Astrocyte (in vitro differentiated cells and primary cell): ENCODE results near the gene GET4. TPM values are rescaled to one million over a fixed set of nuclear protein-coding genes. Genes with fewer than 3 reads are reported as not detected.

ENCODE experiments used
- DNase-seq: peaks from one replicate; pipeline ENCODE4 v3.0.0-alpha.2; 2010; ENCODE audit warnings: low read depth
- FAIRE-seq: peaks from 2 replicates; lab custom pipeline; 2011; peaks lifted over from hg19 to GRCh38; lab: Jason Lieb, UNC
- H2AFZ ChIP-seq: 2 replicates; pipeline ENCODE4 v1.6.0; 2012; ENCODE audit warnings: low read depth, low read length, inconsistent platforms
- H3K27ac ChIP-seq: 2 replicates; pipeline ENCODE4 v1.5.1; 2011; ENCODE audit warnings: low read depth, low read length, inconsistent platforms
- H3K27me3 ChIP-seq: 2 replicates; pipeline ENCODE4 v1.6.0; 2011; ENCODE audit warnings: low read length, inconsistent platforms; ENCODE audit not compliant: insufficient read depth
- H3K36me3 ChIP-seq: 2 replicates; pipeline ENCODE4 v1.5.1; 2011; ENCODE audit warnings: low read length, inconsistent platforms; ENCODE audit not compliant: insufficient read depth
- H3K4me1 ChIP-seq: 2 replicates; pipeline ENCODE4 v1.5.1; 2011; ENCODE audit warnings: low read length, inconsistent platforms; ENCODE audit not compliant: insufficient read depth
- H3K4me2 ChIP-seq: 2 replicates; pipeline ENCODE4 v1.6.0; 2012; ENCODE audit warnings: low read length, inconsistent platforms
- H3K4me3 ChIP-seq: 2 replicates; pipeline ENCODE4 v1.5.1; 2011; ENCODE audit warnings: low read depth, mild to moderate bottlenecking, low read length, inconsistent platforms; ENCODE audit not compliant: insufficient read depth
- H3K79me2 ChIP-seq: 2 replicates; pipeline ENCODE4 v1.6.0; 2012; ENCODE audit warnings: mild to moderate bottlenecking, low read length, inconsistent platforms; ENCODE audit not compliant: insufficient read depth
- H3K9ac ChIP-seq: 2 replicates; pipeline ENCODE4 v1.6.0; 2012; ENCODE audit warnings: mild to moderate bottlenecking, low read length, inconsistent platforms
- H3K9me3 ChIP-seq: 2 replicates; pipeline ENCODE4 v1.5.1; 2012; ENCODE audit warnings: low read depth, mild to moderate bottlenecking, low read length, inconsistent platforms; ENCODE audit not compliant: insufficient read depth
- H4K20me1 ChIP-seq: 2 replicates; pipeline ENCODE4 v1.6.0; 2012; ENCODE audit warnings: low read length, inconsistent platforms; ENCODE audit not compliant: insufficient read depth
- H3K27ac Mint-ChIP-seq: one replicate; pipeline ENCODE4 v1.8.0; 2021; ENCODE audit warnings: mild to moderate bottlenecking, mixed read lengths; ENCODE audit not compliant: unreplicated experiment
- H3K27me3 Mint-ChIP-seq: one replicate; pipeline ENCODE4 v1.8.0; 2021; ENCODE audit warnings: low read depth, mixed read lengths; ENCODE audit not compliant: unreplicated experiment
- H3K36me3 Mint-ChIP-seq: one replicate; pipeline ENCODE4 v1.8.0; 2021; ENCODE audit warnings: low read depth, mixed read lengths; ENCODE audit not compliant: unreplicated experiment
- H3K4me1 Mint-ChIP-seq: one replicate; pipeline ENCODE4 v1.8.0; 2021; ENCODE audit warnings: low read depth, mixed read lengths; ENCODE audit not compliant: unreplicated experiment
- H3K4me3 Mint-ChIP-seq: one replicate; pipeline ENCODE4 v1.8.0; 2021; ENCODE audit warnings: mild to moderate bottlenecking, moderate library complexity, mixed read lengths; ENCODE audit not compliant: unreplicated experiment
- H3K9me3 Mint-ChIP-seq: one replicate; pipeline ENCODE4 v1.8.0; 2021; ENCODE audit warnings: mild to moderate bottlenecking, mixed read lengths; ENCODE audit not compliant: unreplicated experiment
- EZH2 ChIP-seq: IDR thresholded peaks from 2 replicates; pipeline ENCODE4 v1.6.1; 2012; ENCODE audit warnings: mild to moderate bottlenecking, low read length, inconsistent platforms; ENCODE audit not compliant: insufficient read depth
- total RNA-seq: library from RNA; stranded (reverse); gene quantifications from 2 replicates; pipeline ENCODE4 v1.2.1, GENCODE V29; 2021
- TF ChIP-seq, protein P1 (sequence below): IDR thresholded peaks from 2 replicates; pipeline ENCODE4 v1.5.1; 2011; ENCODE audit warnings: low read depth, mild to moderate bottlenecking, inconsistent platforms, low read length, moderate library complexity; ENCODE audit not compliant: insufficient read depth

GET4 gene
- total RNA-seq, 1 donor from 2014 or later: 43.0 TPM

DNA sequence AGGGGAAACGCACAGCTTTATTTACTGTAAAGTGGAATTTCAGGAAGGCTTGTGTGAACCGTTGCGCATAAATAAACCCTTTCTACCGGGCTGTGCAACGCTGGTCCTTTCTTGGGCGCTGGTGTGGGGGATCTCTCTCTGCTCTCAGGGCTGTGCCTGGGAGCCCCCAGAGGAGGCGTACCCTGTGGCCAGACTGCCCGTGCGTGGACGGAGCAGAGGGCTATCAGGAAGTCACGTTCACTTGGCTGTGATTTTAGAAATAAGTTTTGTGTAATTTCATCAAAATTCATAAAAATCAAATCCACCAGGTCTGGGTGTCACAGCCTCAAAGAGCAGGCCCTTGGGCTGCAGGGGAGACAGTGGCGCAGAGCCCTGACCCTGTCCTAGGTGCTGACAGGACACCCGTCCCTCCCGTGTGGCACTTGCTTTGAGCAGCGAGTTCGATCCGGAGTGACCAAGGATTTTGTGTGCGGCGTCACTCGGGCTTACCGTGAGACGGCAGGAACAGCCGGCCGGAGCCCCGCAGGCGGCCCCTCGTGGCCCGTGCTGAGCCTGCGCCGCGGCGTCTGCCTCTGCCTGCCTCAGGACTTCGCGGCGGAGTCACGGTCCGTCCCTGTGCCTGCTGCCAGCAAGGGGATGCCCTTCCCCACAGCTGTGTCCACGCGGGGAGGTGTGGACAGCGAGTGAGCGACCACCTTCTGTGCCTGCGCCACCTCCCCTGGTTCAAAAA is 20.2 kb downstream of the GET4 start:
- no peak overlapping the region for H3K27ac Mint-ChIP-seq
- no peak for FAIRE-seq
- TF ChIP-seq, protein P1, sequence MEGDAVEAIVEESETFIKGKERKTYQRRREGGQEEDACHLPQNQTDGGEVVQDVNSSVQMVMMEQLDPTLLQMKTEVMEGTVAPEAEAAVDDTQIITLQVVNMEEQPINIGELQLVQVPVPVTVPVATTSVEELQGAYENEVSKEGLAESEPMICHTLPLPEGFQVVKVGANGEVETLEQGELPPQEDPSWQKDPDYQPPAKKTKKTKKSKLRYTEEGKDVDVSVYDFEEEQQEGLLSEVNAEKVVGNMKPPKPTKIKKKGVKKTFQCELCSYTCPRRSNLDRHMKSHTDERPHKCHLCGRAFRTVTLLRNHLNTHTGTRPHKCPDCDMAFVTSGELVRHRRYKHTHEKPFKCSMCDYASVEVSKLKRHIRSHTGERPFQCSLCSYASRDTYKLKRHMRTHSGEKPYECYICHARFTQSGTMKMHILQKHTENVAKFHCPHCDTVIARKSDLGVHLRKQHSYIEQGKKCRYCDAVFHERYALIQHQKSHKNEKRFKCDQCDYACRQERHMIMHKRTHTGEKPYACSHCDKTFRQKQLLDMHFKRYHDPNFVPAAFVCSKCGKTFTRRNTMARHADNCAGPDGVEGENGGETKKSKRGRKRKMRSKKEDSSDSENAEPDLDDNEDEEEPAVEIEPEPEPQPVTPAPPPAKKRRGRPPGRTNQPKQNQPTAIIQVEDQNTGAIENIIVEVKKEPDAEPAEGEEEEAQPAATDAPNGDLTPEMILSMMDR: no peak
- no peak for TF ChIP-seq EZH2
- no peak for DNase-seq
- no peaks in the 10 kb centered on the region for H3K4me1 Mint-ChIP-seq
- H4K20me1 ChIP-seq: peaks cover 10% of the 10 kb centered on the region
- no peak overlapping the region for H3K27ac ChIP-seq
- H3K4me3 Mint-ChIP-seq: no peak overlapping the region
- H3K9me3 ChIP-seq: no peaks in the 10 kb centered on the region
- H3K36me3 ChIP-seq: no peaks in the 10 kb centered on the region
- H3K27me3 Mint-ChIP-seq: no peaks in the 10 kb centered on the region
- no peak overlapping the region for H3K9ac ChIP-seq
- no peak overlapping the region for H2AFZ ChIP-seq
- no peaks in the 10 kb centered on the region for H3K9me3 Mint-ChIP-seq
- no peak overlapping the region for H3K4me2 ChIP-seq
- H3K36me3 Mint-ChIP-seq: peaks cover 10% of the 10 kb centered on the region
- no peaks in the 10 kb centered on the region for H3K27me3 ChIP-seq
- no peaks in the 10 kb centered on the region for H3K4me1 ChIP-seq
- no peaks in the 10 kb centered on the region for H3K79me2 ChIP-seq
- H3K4me3 ChIP-seq: no peak overlapping the region

DNA sequence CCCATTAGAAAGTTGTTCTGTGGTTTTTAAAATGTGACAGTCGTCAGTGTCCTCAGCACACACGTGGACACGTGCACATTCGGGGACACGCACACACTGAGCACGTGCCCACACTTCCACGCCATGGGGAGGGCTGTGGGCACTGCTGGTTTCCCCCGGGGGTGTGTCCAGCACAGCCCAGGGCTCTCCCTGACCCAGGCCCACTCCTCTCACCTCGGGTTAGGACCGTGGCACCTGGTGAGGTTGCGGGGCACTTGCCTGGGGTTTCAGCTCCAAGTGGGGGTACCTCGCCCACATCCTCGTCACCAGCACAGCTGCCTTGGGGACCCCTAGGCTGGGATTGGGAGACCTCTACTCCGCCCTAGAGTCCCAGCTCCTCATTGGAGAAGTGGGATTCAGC is 20.7 kb downstream of the GET4 start:
- Histone ChIP-seq H3K4me2 (no peak overlapping the region), H3K9me3 (no peaks in the 10 kb centered on the region), H3K9ac (no peak overlapping the region), H3K4me1 (no peaks in the 10 kb centered on the region), H3K4me3 (no peak overlapping the region), H3K36me3 (no peaks in the 10 kb centered on the region), H3K27ac (no peak overlapping the region), H4K20me1 (peaks cover 10% of the 10 kb centered on the region), H3K79me2 (no peaks in the 10 kb centered on the region), H3K27me3 (no peaks in the 10 kb centered on the region), H2AFZ (no peak overlapping the region)
- H3K4me3 Mint-ChIP-seq: no peak overlapping the region
- FAIRE-seq (no peak), DNase-seq (no peak)
- H3K4me1 Mint-ChIP-seq: no peaks in the 10 kb centered on the region
- no peak overlapping the region for H3K27ac Mint-ChIP-seq
- no peaks in the 10 kb centered on the region for H3K9me3 Mint-ChIP-seq
- no peaks in the 10 kb centered on the region for H3K27me3 Mint-ChIP-seq
- peaks cover 10% of the 10 kb centered on the region for H3K36me3 Mint-ChIP-seq
- TF ChIP-seq EZH2: no peak
- TF ChIP-seq, protein P1: no peak

DNA sequence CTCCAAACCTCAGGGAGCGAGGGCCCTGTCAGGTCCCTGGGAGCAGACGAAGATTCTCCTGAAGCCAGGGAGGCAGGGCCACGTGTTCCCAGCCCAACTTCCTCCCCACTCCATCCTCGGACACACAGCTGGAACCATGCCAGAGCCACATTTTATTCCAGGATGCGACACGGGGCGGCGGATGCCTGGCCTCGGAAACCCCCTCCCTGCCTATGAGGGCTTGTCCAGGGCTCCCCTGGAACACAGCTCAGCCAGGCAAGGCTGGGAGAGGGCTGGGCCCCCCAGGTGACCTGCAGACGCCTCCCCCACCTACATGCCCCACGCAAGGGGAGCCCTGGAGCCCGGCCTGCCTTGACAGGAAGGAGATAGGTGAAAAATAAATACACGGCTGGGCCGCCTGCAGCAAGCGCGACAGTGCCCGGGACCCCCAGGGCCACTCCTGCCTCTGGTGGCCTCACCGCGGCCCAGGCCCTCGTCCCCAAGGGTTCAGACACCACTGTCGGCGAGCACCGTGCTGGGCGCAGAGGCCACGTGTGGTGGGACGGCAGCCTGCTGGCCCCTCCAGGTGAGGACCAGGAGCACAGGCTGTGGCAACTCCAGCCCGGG is 21.5 kb downstream of the GET4 start:
- Histone ChIP-seq H3K4me3 (no peak overlapping the region), H3K36me3 (no peaks in the 10 kb centered on the region), H3K4me1 (no peaks in the 10 kb centered on the region), H4K20me1 (peaks cover 2% of the 10 kb centered on the region), H3K27me3 (no peaks in the 10 kb centered on the region), H2AFZ (no peak overlapping the region), H3K9me3 (no peaks in the 10 kb centered on the region), H3K4me2 (no peak overlapping the region), H3K27ac (no peak overlapping the region), H3K79me2 (no peaks in the 10 kb centered on the region), H3K9ac (no peak overlapping the region)
- H3K27ac Mint-ChIP-seq: no peak overlapping the region
- FAIRE-seq (no peak), DNase-seq (no peak)
- no peak overlapping the region for H3K4me3 Mint-ChIP-seq
- TF ChIP-seq, protein P1: no peak
- no peak for TF ChIP-seq EZH2
- H3K9me3 Mint-ChIP-seq: no peaks in the 10 kb centered on the region
- H3K27me3 Mint-ChIP-seq: peaks cover 3% of the 10 kb centered on the region
- peaks cover 9% of the 10 kb centered on the region for H3K36me3 Mint-ChIP-seq
- H3K4me1 Mint-ChIP-seq: no peaks in the 10 kb centered on the region
